Measurements from ENCODE around the gene MED13L. TPM values are rescaled to one million over a fixed set of nuclear protein-coding genes. Genes with fewer than 3 reads are reported as not detected.
A peak's percentile ranks its signal among the peaks of the same experiment; 100 is the strongest.

The MED13L gene
- total and polyA plus RNA-seq, 2 experiments from 2014 or later, result 11.7 to 88.7 TPM

GRCh38 chr12:116302166-116303058, 24.9 kb upstream of the MED13L start:
- H3K4me3 ChIP-seq, result no peak overlapping the region
- no peaks in the 10 kb centered on the region for H4K20me1 ChIP-seq (ENCODE audit: insufficient read depth)
- no peak overlapping the region for H3K9ac ChIP-seq
- H3K9me3 ChIP-seq (ENCODE audit: low read depth), result no peaks in the 10 kb centered on the region
- no peaks in the 10 kb centered on the region for H3K27me3 ChIP-seq (replicated peaks; ENCODE audit: insufficient read depth)
- H3K36me3 ChIP-seq (ENCODE audit: low read depth), result no peaks in the 10 kb centered on the region
- DNase-seq, result no peak
- H3K4me2 ChIP-seq (ENCODE audit: unreplicated experiment), result no peak overlapping the region
- 88 to 91% methylated on average over 19 to 23 of the region's 23 CpGs for WGBS, 2 experiments (ENCODE audit: low coverage in 1 of 2, low lambda C conversion rate in 2 of 2, missing lambda C conversion rate in 2 of 2)
- H3K27ac ChIP-seq, result no peak overlapping the region
- no peak for TF ChIP-seq EZH2phosphoT487 (IDR thresholded peaks at IDR 0.05; ENCODE audit: insufficient read depth, low read depth)
- no peak for TF ChIP-seq EZH2 (IDR thresholded peaks at IDR 0.05; ENCODE audit: insufficient read depth, poor library complexity, severe bottlenecking)
- H3K4me1 ChIP-seq (ENCODE audit: insufficient read depth), result peaks cover 14% of the 10 kb centered on the region
- no peak overlapping the region for H2AFZ ChIP-seq
- no peaks in the 10 kb centered on the region for H3K9me2 ChIP-seq (ENCODE audit: insufficient read depth)
- in situ Hi-C loops (cut with MboI), result no loop called here
- no peaks in the 10 kb centered on the region for H3K79me2 ChIP-seq (ENCODE audit: insufficient read depth)
- no peaks in the 10 kb centered on the region for H3F3A ChIP-seq (ENCODE audit: insufficient read depth)

DNA sequence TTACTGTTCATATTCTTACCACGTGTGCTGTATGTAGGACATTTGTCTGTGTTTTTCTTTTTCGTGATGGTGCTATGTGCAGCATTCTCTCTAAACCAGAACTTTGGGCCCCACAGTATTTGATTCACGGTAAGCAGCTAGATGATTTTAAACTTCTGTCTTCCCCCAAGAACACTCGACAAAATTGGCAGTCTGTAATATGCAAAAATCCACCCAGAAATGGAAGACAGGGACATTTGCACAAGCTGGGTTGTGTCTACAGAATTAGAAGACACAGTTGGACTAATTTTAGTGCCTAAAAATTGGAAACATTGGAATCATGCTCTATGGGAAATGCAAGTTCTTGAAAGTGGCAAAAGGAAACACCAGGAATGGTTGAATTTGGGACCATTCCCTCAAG, 24.1 kb upstream of the MED13L start:
- in situ Hi-C loops (cut with MboI), result no loop called here
- Histone ChIP-seq H3K4me3 (no peak overlapping the region), H3K36me3 (ENCODE audit: low read depth) (no peaks in the 10 kb centered on the region), H3K9ac (no peak overlapping the region), H3K27ac (no peak overlapping the region), H3F3A (ENCODE audit: insufficient read depth) (no peaks in the 10 kb centered on the region), H3K27me3 (replicated peaks; ENCODE audit: insufficient read depth) (no peaks in the 10 kb centered on the region), H3K9me3 (ENCODE audit: low read depth) (no peaks in the 10 kb centered on the region), H3K9me2 (ENCODE audit: insufficient read depth) (no peaks in the 10 kb centered on the region), H4K20me1 (ENCODE audit: insufficient read depth) (no peaks in the 10 kb centered on the region), H3K79me2 (ENCODE audit: insufficient read depth) (no peaks in the 10 kb centered on the region), H3K4me1 (ENCODE audit: insufficient read depth) (peaks cover 14% of the 10 kb centered on the region), H2AFZ (no peak overlapping the region), H3K4me2 (ENCODE audit: unreplicated experiment) (no peak overlapping the region)
- no peak for TF ChIP-seq EZH2 (IDR thresholded peaks at IDR 0.05; ENCODE audit: insufficient read depth, poor library complexity, severe bottlenecking)
- TF ChIP-seq EZH2phosphoT487 (IDR thresholded peaks at IDR 0.05; ENCODE audit: insufficient read depth, low read depth), result no peak
- WGBS, 2 experiments (ENCODE audit: low coverage in 1 of 2, low lambda C conversion rate in 2 of 2, missing lambda C conversion rate in 2 of 2), result 75 to 78% methylated on average over 4 of the region's 4 CpGs
- no peak for DNase-seq

- WGBS, 2 experiments (ENCODE audit: low coverage in 1 of 2, low lambda C conversion rate in 2 of 2, missing lambda C conversion rate in 2 of 2), result 28 to 34% methylated on average over 9 of the region's 9 CpGs
- in situ Hi-C loops (cut with MboI), result no loop called here
- Histone ChIP-seq H4K20me1 (ENCODE audit: insufficient read depth) (no peaks in the 10 kb centered on the region), H3K27me3 (replicated peaks; ENCODE audit: insufficient read depth) (no peaks in the 10 kb centered on the region), H3K27ac (no peak overlapping the region), H3F3A (ENCODE audit: insufficient read depth) (no peaks in the 10 kb centered on the region), H3K9ac (no peak overlapping the region), H3K79me2 (ENCODE audit: insufficient read depth) (no peaks in the 10 kb centered on the region), H3K4me3 (no peak overlapping the region), H3K9me3 (ENCODE audit: low read depth) (no peaks in the 10 kb centered on the region), H3K9me2 (ENCODE audit: insufficient read depth) (peaks cover 7% of the 10 kb centered on the region; the same call in 1 of the 2 replicates), H2AFZ (peak overlapping the region; percentile 48; the same call in 1 of the 2 replicates), H3K4me1 (ENCODE audit: insufficient read depth) (peaks cover 23% of the 10 kb centered on the region), H3K4me2 (ENCODE audit: unreplicated experiment) (peak overlapping the region; percentile 7), H3K36me3 (ENCODE audit: low read depth) (no peaks in the 10 kb centered on the region)
- no peak for TF ChIP-seq EZH2phosphoT487 (IDR thresholded peaks at IDR 0.05; ENCODE audit: insufficient read depth, low read depth)
- no peak for TF ChIP-seq EZH2 (IDR thresholded peaks at IDR 0.05; ENCODE audit: insufficient read depth, poor library complexity, severe bottlenecking)
- DNase-seq, result peak; percentile 10
Observed at GRCh38 chr12:116299665-116300328, 22.3 kb upstream of the MED13L start.

DNA sequence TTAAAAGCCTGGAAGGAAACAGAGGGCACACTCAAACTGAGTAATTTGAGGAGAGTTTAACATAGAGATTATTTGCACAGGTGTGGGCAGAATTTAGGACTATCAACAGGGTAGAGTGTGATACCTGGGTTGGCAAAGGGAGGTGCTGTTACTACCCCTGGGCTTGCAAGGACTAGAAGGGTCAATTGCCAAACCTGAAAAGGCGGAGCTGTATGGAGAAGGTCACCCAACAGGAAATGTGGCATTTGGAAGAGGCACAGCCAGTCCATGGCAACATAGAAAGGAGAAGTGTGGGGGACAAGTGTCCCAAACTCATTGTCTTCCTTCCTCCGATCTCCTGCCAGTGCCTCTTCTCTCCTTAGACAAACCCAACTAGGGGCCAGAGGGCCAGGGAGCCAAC, 21.6 kb upstream of the MED13L start:
- in situ Hi-C loops (cut with MboI), result no loop called here
- Histone ChIP-seq H2AFZ (no peak overlapping the region), H3K79me2 (ENCODE audit: insufficient read depth) (no peaks in the 10 kb centered on the region), H3K4me3 (no peak overlapping the region), H3K36me3 (ENCODE audit: low read depth) (no peaks in the 10 kb centered on the region), H3K27me3 (replicated peaks; ENCODE audit: insufficient read depth) (no peaks in the 10 kb centered on the region), H4K20me1 (ENCODE audit: insufficient read depth) (no peaks in the 10 kb centered on the region), H3F3A (ENCODE audit: insufficient read depth) (no peaks in the 10 kb centered on the region), H3K9ac (no peak overlapping the region), H3K27ac (no peak overlapping the region), H3K9me2 (ENCODE audit: insufficient read depth) (peaks cover 7% of the 10 kb centered on the region; the same call in 1 of the 2 replicates), H3K4me1 (ENCODE audit: insufficient read depth) (peaks cover 21% of the 10 kb centered on the region), H3K9me3 (ENCODE audit: low read depth) (no peaks in the 10 kb centered on the region), H3K4me2 (ENCODE audit: unreplicated experiment) (no peak overlapping the region)
- DNase-seq, result no peak
- 94 to 100% methylated on average over 2 of the region's 2 CpGs for WGBS, 2 experiments (ENCODE audit: low coverage in 1 of 2, low lambda C conversion rate in 2 of 2, missing lambda C conversion rate in 2 of 2)
- TF ChIP-seq EZH2 (IDR thresholded peaks at IDR 0.05; ENCODE audit: insufficient read depth, poor library complexity, severe bottlenecking) (no peak), EZH2phosphoT487 (IDR thresholded peaks at IDR 0.05; ENCODE audit: insufficient read depth, low read depth) (no peak)
